HG03135 (cell line): ENCODE data around the gene CNOT11.
"Not testable (repeated sequence)": the region's sequence is repeated elsewhere in the genome, so short reads cannot be mapped to it uniquely, and the experiment has no call there.

Experiments
- ATAC-seq: cut with Tn5 transposase; IDR thresholded peaks from one replicate; pipeline ENCODE4 v1.9.1; 2021; ENCODE audit warnings: mild to moderate bottlenecking, moderate library complexity; ENCODE audit not compliant: unreplicated experiment

CNOT11 gene

DNA sequence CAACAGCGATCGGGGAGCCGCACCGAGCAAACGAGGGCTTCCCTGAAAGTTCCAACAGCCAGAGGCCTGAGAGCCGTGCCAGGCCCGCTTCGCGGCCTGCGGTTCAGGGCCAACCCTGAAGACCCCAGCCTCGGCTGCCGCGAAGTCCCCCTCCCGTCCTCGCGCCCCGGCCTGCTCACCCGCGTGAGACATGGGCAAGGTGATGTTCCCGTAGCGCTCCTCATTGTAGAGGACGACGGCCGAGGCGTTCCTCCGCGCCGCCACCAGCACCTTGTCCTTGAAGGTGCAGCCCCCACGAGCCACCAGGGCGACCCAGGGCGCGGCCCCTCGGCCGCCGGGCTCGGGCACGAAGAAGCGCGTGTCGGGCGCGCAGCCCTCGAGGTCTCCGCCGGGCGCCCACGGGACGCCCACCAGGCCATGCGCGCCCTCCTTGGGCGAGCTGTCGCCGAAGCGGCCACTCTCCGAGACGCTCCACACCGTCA is 55.3 kb downstream of the CNOT11 start:
- ATAC-seq, result peak; percentile 23

DNA sequence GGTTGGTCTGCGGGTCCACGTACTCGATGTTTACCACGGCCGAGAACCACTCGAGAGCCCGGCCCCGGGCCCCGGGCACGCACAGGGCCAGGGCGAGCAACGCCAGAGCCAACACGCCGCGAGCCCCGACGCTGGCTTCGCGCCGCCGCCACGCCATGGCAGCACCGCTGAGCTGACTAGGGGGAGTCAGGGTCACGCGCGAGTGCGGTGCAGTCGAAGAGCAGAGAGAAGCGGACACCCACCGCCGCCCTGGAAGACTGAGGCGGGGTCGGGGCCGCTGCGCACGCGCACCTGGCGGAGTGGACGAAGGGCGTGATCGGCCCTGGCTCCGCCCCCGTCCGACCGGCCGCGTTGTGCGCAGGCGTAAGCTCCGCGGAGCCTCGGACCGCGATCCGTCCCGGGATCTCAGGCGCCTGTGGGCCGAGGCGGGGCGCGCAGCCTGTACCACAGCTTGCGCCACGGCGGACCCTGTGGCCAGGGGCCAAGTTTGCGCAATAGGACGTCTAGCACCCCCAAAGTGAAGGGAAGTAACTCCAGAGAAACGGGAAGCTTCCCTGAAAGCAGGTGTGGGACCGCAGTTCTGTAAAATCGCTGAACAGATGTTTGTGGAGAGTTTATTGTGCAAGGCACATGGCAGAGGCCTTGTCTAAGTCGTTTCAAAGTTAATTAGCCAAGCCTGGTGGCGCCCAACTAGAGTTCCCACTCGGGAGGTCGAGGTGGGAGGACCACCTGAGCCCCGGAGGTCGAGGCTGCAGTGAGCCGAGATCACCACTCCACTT is 55.9 kb downstream of the CNOT11 start, which contains the start of gene RNF149:
Gene RNF149 (minus strand): TSS at position 270 of the 779 bp plus-strand sequence. CDS start 113 bp downstream, at position 157.
- peak; percentile 59 for ATAC-seq

DNA sequence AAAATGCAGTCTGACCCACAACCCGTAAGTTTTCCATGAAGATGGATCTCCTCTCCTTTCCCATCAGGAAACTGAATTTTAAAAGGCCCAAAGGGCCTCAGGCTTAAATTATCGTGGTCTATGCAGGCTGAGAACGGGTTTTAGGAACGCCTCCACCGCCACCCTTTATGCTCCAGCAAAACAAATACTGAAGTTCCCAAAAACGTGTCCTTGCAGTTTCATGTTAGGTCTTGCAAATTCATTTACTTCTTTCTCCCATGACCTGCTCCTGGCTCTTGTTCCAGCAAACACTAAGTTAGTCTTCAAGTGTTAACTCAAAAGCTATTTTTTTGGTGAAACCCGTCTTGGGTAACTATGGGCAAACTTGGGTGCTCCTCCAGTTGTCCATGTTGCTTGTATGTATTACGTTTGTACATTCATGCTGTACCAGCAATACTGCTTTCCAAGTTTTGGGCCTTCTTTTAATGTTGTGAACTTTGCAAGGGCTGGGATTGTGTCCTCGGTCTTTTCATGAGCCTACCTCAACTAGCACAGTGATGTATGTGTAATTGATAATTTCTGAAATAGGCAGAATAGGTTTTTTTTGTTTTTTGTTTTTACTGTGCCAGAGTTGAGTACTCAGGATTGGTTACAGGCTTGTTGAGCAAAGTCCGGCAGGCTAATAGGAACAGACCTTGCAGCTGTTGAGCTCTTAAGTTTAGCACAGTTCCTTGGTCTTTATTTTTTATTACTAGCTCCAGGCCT is 57.6 kb downstream of the CNOT11 start:
- ATAC-seq, result no peak

DNA sequence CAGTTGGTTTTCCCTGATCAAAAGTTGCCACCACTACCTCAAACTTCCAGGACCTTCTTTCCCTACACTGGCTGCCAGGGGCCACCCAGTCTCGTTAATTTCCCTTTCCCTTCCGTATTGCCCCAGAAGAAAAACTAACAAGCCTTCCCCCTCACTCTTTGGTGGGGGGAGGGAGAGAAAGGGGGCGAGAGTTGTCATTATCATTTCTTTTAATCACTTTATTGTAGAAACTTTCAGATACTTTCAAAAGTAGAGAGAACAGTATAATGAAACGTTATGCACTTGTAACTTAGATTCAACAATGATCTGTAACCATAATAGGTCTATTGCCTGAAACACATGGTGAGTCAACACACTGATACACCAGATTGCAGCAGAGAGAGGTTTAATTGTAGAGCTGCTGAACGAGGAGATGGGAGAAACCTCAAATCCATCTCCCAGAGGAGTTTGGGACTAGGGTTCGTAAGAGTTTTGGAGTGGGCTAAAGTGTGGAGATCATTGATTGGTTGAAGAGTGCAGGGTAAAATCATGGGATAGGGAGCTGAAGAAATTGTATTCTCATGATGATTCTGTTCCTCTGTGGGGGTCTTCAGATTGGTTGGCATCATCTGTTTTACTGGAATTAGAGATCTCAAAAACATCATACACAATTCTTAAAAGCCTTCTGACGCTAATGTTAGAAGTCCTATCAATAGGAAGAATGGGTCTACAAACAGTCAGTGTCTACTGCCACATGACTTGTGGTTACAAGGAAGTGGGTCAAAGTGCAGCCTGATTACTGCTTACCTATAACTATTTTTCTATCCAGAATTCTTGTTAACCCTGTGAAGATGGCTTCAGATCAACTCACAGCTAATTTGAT is 58.4 kb downstream of the CNOT11 start:
- ATAC-seq, result no peak

DNA sequence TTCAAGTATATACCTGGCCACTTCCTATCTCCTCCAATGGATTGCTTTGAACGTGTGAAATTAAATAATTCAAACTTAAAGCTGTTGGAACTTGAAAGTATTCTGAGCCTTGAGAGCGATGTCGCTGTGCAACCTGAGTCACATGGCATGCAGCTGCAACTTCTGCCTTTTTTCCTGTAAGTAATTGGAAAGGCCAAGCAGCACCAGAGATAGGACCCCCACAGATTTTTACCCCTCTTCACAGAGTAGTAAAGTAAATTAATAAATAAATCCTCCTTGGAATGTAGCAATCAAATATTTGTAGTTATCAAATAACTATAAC is 59.0 kb downstream of the CNOT11 start:
- ATAC-seq, result no peak

DNA sequence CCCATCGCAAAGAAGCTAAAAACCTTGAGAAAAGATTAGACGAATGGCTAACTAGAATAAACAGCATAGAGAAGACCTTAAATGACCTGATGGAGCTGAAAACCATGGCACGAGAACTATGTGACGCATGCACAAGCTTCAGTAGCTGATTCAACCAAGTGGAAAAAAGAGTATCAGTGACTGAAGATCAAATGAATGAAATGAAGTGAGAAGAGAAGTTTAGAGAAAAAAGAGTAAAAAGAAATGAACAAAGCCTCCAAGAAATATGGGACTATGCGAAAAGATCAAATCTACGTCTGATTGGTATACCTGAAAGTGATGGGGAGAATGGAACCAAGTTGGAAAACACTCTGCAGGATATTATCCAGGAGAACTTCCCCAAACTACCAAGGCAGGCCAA is 63.9 kb downstream of the CNOT11 start:
- not testable (repeated sequence) for ATAC-seq
